OCI-LY7 (cell line): ENCODE results near the gene PDS5A. TPM values are rescaled to one million over a fixed set of nuclear protein-coding genes. Genes with fewer than 3 reads are reported as not detected.

Experiments
- BruUV-seq: library from RNA; stranded (reverse); fragments of 400-500 nt; replicated peaks from 2 replicates; lab custom pipeline; 2021; lab: Mats Ljungman, UMichigan
- CTCF ChIA-PET: fragments of 300-600 bp; sonication (Branson Sonifier 250); formaldehyde crosslinking; loops from one replicate; lab custom pipeline; 2022; ENCODE audit warnings: antibody characterized with exemption; ENCODE audit not compliant: unreplicated experiment; lab: Charles Lee
- POLR2A ChIA-PET: fragments of 300-600 bp; sonication (Branson Sonifier 250); formaldehyde crosslinking; loops from one replicate; lab custom pipeline; 2022; ENCODE audit warnings: antibody characterized with exemption; lab: Charles Lee
- DNase-seq: peaks from one replicate; pipeline ENCODE4 v3.0.0-alpha.2; 2015; ENCODE audit warnings: low spot score
- H2AFZ ChIP-seq: fragments of 200-600 bp; sonication (generic), shearing (Covaris generic); 2 replicates; pipeline ENCODE4 v1.6.1; 2014; ENCODE audit warnings: mild to moderate bottlenecking, antibody characterized with exemption, low read length, moderate library complexity
- H3K27ac ChIP-seq: fragments of 200-600 bp; sonication (generic); 2 replicates; pipeline ENCODE4 v1.5.1; 2014; ENCODE audit warnings: mixed run types, low read depth, mild to moderate bottlenecking, moderate library complexity, low read length, inconsistent platforms; ENCODE audit not compliant: poor library complexity, severe bottlenecking
- H3K36me3 ChIP-seq: fragments of 200-600 bp; sonication (generic); 2 replicates; pipeline ENCODE4 v1.6.1; 2014; ENCODE audit warnings: mild to moderate bottlenecking, antibody characterized with exemption, low read length, moderate library complexity, mixed read lengths; ENCODE audit not compliant: insufficient read depth
- H3K4me1 ChIP-seq: fragments of 200-600 bp; sonication (generic); 2 replicates; pipeline ENCODE4 v1.5.1; 2014; ENCODE audit warnings: mild to moderate bottlenecking, low read length; ENCODE audit not compliant: insufficient read depth, poor library complexity, severe bottlenecking
- H3K4me2 ChIP-seq: fragments of 200-600 bp; sonication (generic); 2 replicates; pipeline ENCODE4 v1.6.1; 2014; ENCODE audit warnings: mild to moderate bottlenecking, low read length
- H3K4me3 ChIP-seq: fragments of 200-600 bp; sonication (generic); 2 replicates; pipeline ENCODE4 v1.5.1; 2014; ENCODE audit warnings: mild to moderate bottlenecking, low read depth, low read length; ENCODE audit not compliant: poor library complexity, severe bottlenecking
- H3K79me2 ChIP-seq: fragments of 200-600 bp; sonication (generic); 2 replicates; pipeline ENCODE4 v1.6.1; 2016; ENCODE audit warnings: low read depth, mild to moderate bottlenecking, low read length, moderate library complexity, mixed read lengths; ENCODE audit not compliant: insufficient read depth
- H3K9me2 ChIP-seq: fragments of 200-600 bp; sonication (generic); 2 replicates; pipeline ENCODE4 v1.6.1; 2016; ENCODE audit warnings: mild to moderate bottlenecking, low read length, mixed read lengths; ENCODE audit not compliant: insufficient read depth
- H3K9me3 ChIP-seq: fragments of 200-600 bp; sonication (generic); 2 replicates; pipeline ENCODE4 v1.6.1; 2014; ENCODE audit warnings: mild to moderate bottlenecking, mixed run types, low read length, mixed read lengths
- H4K20me1 ChIP-seq: fragments of 200-600 bp; sonication (generic); 2 replicates; pipeline ENCODE4 v1.6.1; 2014; ENCODE audit warnings: mild to moderate bottlenecking, antibody characterized with exemption, low read length, moderate library complexity, mixed read lengths; ENCODE audit not compliant: insufficient read depth
- EZH2phosphoT487 ChIP-seq: fragments of 200-600 bp; sonication (generic); IDR thresholded peaks from 2 replicates; pipeline ENCODE4 v1.6.1; 2018; ENCODE audit warnings: low read depth, borderline replicate concordance, mild to moderate bottlenecking, mixed run types, antibody characterized with exemption, low read length, moderate library complexity, mixed read lengths
- intact Hi-C: fragments of 100-400 bp; cut with micrococcal nuclease; formaldehyde crosslinking; loops from one replicate; pipeline ENCODE4 v1.10.0; 2022; ENCODE audit not compliant: unreplicated experiment
- total RNA-seq, 2 experiments: library from RNA; depleted of rRNA in 1 of 2; stranded (reverse); fragments of >200 nt in 1 of 2; shearing (Covaris generic) in 1 of 2; gene quantifications; 2 replicates each; pipeline ENCODE4 v1.2.3, GENCODE V29; 2014 to 2022
- TF ChIP-seq, protein P1 (sequence below): fragments of 200-600 bp; sonication (generic); conservative IDR thresholded peaks from 2 replicates; pipeline ENCODE4 v1.5.1; 2014; ENCODE audit warnings: mild to moderate bottlenecking, antibody characterized with exemption, low read length, moderate library complexity, mixed read lengths

Gene PDS5A
- total RNA-seq, 2 experiments from 2014 or later = 69.5 to 114 TPM

DNA sequence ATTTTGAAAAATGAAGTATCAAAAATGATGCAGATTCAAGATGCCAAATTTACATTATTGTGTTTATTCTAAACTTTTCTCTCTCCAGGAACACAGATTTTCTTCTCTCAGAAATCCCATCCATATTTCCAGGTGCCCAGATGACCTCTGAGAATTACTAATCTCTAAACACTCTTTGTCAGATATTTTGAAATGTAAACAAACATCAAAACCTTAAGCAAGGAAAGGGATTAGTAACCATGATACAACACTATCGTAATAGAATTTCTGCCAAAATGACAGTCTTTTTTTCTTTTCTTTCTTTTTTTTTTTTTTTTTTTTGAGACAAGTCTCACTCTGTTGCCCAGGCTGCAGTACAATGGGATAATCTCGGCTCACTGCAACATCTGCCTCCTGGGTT lies 76.7 kb downstream of the PDS5A start:
- TF ChIP-seq, protein P1, sequence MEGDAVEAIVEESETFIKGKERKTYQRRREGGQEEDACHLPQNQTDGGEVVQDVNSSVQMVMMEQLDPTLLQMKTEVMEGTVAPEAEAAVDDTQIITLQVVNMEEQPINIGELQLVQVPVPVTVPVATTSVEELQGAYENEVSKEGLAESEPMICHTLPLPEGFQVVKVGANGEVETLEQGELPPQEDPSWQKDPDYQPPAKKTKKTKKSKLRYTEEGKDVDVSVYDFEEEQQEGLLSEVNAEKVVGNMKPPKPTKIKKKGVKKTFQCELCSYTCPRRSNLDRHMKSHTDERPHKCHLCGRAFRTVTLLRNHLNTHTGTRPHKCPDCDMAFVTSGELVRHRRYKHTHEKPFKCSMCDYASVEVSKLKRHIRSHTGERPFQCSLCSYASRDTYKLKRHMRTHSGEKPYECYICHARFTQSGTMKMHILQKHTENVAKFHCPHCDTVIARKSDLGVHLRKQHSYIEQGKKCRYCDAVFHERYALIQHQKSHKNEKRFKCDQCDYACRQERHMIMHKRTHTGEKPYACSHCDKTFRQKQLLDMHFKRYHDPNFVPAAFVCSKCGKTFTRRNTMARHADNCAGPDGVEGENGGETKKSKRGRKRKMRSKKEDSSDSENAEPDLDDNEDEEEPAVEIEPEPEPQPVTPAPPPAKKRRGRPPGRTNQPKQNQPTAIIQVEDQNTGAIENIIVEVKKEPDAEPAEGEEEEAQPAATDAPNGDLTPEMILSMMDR = no peak
- TF ChIP-seq EZH2phosphoT487 = no peak
- no TSS peak for BruUV-seq
- Histone ChIP-seq H3K4me1 (no peaks in the 10 kb centered on the region), H4K20me1 (no peaks in the 10 kb centered on the region), H2AFZ (no peak overlapping the region), H3K4me2 (no peak overlapping the region), H3K27ac (no peak overlapping the region), H3K36me3 (peaks cover 89% of the 10 kb centered on the region), H3K4me3 (no peak overlapping the region), H3K9me2 (no peaks in the 10 kb centered on the region), H3K9me3 (no peaks in the 10 kb centered on the region), H3K79me2 (no peaks in the 10 kb centered on the region)
- DNase-seq = no peak
- POLR2A ChIA-PET = no interaction called here
- CTCF ChIA-PET = no interaction called here
- intact Hi-C loops = loop anchor here (5.0 kb wide), 1 partner anchor 76 kb away; the partner anchor contains the start of gene PDS5A

DNA sequence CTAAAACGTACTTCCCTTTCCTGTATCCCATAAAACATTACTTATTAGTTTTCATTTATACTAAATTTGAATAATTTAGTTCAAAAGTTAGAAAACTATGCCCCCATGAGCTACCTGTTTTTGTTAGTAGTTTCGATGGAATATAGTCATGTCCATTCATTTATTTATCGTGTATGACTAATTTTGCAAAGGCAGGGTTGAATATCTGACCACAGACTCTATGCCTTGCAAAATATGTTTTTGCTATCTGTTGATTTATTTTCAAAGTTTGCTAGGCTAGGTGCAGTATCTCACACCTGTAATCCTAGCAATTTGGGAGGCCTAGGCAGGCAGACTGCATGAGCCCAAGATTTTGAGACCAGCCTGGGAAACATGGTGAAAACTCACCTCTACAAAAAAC lies 78.4 kb downstream of the PDS5A start:
- Histone ChIP-seq H4K20me1 (no peaks in the 10 kb centered on the region), H3K27ac (no peak overlapping the region), H2AFZ (no peak overlapping the region), H3K79me2 (no peaks in the 10 kb centered on the region), H3K4me2 (no peak overlapping the region), H3K9me2 (no peaks in the 10 kb centered on the region), H3K36me3 (peaks cover 95% of the 10 kb centered on the region), H3K4me3 (no peak overlapping the region), H3K9me3 (no peaks in the 10 kb centered on the region), H3K4me1 (no peaks in the 10 kb centered on the region)
- no TSS peak for BruUV-seq
- ChIA-PET CTCF (no interaction called here), POLR2A (interaction anchor here (0.5 to 1.2 kb wide), 2 partner anchors 12 to 697 kb away, joined by 3 to 5 read pairs; no protein-coding TSS in a partner anchor)
- TF ChIP-seq EZH2phosphoT487 = no peak
- TF ChIP-seq, protein P1 = no peak
- no peak for DNase-seq
- intact Hi-C loops = no loop called here

DNA sequence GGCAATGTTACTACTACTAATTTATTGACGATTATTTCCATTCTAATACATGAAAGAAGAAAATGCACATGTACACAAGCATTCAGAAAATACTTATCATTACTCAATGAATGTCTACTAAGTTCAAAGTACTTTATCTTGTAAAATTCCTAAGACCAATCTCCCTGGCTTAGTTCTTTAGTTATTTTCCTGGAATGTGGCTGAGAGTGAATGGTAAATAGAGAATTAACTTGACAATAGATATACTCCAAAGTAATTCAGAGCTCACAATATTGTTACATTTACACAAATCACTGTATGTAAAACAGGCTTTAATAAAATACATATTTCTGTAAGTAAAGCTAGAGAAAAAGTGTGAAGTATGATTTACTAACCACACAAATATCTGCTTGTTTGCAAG lies 79.7 kb downstream of the PDS5A start:
- no peak overlapping the region for H2AFZ ChIP-seq
- H3K4me3 ChIP-seq = no peak overlapping the region
- CTCF ChIA-PET = interaction anchor here (0.6 kb wide), 1 partner anchor 16 kb away, joined by 4 read pairs; no protein-coding TSS in a partner anchor
- TF ChIP-seq EZH2phosphoT487 = no peak
- TF ChIP-seq, protein P1 = no peak
- peaks cover 96% of the 10 kb centered on the region for H3K36me3 ChIP-seq
- no peaks in the 10 kb centered on the region for H4K20me1 ChIP-seq
- no peaks in the 10 kb centered on the region for H3K9me3 ChIP-seq
- no peak overlapping the region for H3K4me2 ChIP-seq
- intact Hi-C loops = no loop called here
- no peak overlapping the region for H3K27ac ChIP-seq
- H3K4me1 ChIP-seq = no peaks in the 10 kb centered on the region
- H3K79me2 ChIP-seq = no peaks in the 10 kb centered on the region
- no TSS peak for BruUV-seq
- POLR2A ChIA-PET = interaction anchor here (0.6 to 1.1 kb wide), 4 partner anchors 38 to 73 kb away, joined by 3 to 5 read pairs (median 4); no protein-coding TSS in a partner anchor
- DNase-seq = no peak
- H3K9me2 ChIP-seq = no peaks in the 10 kb centered on the region
